Fibroblast of lung (primary cell): ENCODE measurements around the gene OSBP.

ENCODE experiments used
- CTCF ChIP-seq, 2 donors: IDR thresholded peaks in 1 of 2; conservative IDR thresholded peaks in 1 of 2; 1 replicate in 1 of 2; 2 replicates in 1 of 2; pipeline ENCODE4 v1.5.1; 2011 to 2012; ENCODE audit warnings: low read length in 2 of 2, control low read depth in 1 of 2, inconsistent platforms in 1 of 2, low read depth in 1 of 2, mild to moderate bottlenecking in 1 of 2
- EZH2 ChIP-seq: IDR thresholded peaks from 2 replicates; pipeline ENCODE4 v1.5.1; 2012; ENCODE audit warnings: low read length, control low read depth, mild to moderate bottlenecking; ENCODE audit errors: missing control alignments

GRCh38 chr11:59600636-59601035, 14.9 kb downstream of the OSBP start:
- no peak for TF ChIP-seq CTCF (conservative IDR thresholded peaks at IDR 0.05 in 1 of 2, IDR thresholded peaks at IDR 0.05 in 1 of 2; ENCODE audit: low read depth in 1 of 2, low read length in 2 of 2)
- no peak for TF ChIP-seq EZH2
